Limb (tissue), 2 donors: Measurements from ENCODE around the gene SIDT2.
A peak's percentile ranks its signal among the peaks of the same experiment; 100 is the strongest.

Experiments used
- DNase-seq, 2 donors: peaks; one replicate each; pipeline ENCODE4 v3.0.0-alpha.2; 2016; ENCODE audit errors: extremely low spot score in 2 of 2

The SIDT2 gene

DNA sequence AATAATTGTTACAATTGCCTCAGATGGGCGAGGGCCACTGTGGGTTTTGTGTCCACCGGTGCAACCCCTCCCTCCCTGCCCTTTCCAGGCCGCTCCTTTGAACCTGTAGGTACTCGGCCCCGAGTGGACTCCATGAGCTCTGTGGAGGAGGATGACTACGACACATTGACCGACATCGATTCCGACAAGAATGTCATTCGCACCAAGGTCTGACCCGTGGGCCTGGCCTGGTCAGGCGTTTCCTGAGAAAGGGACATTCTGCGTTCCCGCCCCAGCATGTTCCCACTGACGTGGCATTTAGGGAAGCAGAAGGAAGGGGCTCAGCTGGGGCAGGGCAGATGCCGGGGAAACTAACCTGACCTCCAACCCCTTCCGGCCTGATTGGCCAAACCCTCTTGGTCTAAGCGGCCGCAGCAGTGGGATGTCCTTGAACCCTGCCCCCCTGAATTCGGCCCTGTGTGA, 10.1 kb downstream of the SIDT2 start:
- DNase-seq = no peak

GRCh38 chr11:117189191-117189940, 10.8 kb downstream of the SIDT2 start:
- DNase-seq = no peak

GRCh38 chr11:117189941-117190544, 11.5 kb downstream of the SIDT2 start:
- no peak for DNase-seq

GRCh38 chr11:117191680-117192400, 13.3 kb downstream of the SIDT2 start:
- DNase-seq = no peak

DNA sequence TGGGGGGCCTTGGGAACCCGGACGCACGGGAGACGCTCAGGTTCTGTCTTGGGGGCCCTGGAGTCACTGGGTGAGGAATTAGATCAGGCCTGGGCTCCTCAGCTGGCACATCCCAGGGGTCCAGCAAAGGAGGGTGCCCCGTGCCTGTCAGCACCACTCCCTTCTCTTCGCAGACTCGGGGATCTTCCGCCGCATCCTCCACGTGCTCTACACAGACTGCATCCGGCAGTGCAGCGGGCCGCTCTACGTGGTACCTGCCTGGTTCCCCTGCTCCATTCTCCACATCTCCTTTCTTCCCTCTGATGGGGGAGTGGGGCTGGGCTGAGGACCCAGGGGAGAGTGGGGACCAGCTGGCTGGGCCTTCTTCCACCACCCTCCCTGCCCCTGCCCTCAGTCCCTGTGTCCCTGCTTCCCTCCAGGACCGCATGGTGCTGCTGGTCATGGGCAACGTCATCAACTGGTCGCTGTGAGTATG, 13.9 kb downstream of the SIDT2 start:
- peak in 1 of 2 donors; percentile 21 for DNase-seq

GRCh38 chr11:117193130-117194020, 14.8 kb downstream of the SIDT2 start:
- DNase-seq = no peak

DNA sequence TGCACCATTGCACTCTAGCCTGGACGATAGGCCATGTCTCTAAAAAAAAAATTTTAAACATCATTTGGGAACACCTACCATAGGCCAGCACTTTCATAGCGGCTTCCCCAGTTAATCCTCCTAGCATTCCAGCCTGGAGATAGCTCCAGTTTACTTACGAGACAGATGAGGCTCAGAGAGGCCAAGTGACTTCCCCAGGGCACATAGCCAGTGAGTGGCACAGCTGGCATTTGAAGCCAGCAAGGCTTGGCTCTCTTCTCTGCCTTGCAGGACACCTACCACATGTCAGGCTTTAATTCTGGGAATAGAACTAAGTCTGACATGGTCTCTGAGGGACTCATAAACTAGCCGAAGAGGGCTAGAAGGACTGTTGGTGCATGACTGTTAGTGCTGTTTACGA, 15.7 kb downstream of the SIDT2 start:
- no peak for DNase-seq

DNA sequence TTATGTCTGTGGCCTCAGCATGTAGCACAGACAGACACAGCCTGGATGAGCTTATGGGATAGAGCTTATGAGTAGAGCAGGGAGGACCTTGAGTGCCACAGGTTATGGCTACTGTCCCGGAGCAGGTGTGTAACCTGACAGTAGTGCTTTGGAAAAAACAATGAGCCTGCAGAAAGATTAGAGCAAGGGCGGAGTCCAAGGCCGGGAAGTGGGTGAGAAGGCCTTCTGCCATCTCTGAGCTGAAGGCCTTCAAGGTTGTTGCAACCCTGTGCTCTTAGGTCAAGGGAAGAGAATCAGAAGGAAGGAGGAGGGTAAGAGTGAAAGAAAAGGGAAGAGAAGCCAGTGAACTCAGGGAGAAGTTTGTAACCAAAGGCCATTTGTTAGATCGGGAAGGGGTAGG, 16.7 kb downstream of the SIDT2 start:
- no peak for DNase-seq

GRCh38 chr11:117195761-117196160, 17.2 kb downstream of the SIDT2 start:
- no peak for DNase-seq

DNA sequence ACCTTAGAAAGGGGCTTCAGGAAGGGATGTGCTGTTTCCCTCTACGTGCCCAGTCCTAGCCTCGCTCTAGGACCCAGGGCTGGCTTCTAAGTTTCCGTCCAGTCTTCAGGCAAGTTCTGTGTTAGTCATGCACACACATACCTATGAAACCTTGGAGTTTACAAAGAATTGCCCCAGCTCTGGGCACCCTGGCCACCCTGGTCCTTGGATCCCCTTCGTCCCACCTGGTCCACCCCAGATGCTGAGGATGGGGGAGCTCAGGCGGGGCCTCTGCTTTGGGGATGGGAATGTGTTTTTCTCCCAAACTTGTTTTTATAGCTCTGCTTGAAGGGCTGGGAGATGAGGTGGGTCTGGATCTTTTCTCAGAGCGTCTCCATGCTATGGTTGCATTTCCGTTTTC, 18.5 kb downstream of the SIDT2 start:
- no peak for DNase-seq

GRCh38 chr11:117197516-117198456, 19.2 kb downstream of the SIDT2 start:
- peak in 1 of 2 donors; percentile 66 for DNase-seq

GRCh38 chr11:117198613-117199012, 20.1 kb downstream of the SIDT2 start:
- no peak for DNase-seq

- peak; percentile 65 to 84 for DNase-seq
Observed at GRCh38 chr11:117199053-117199915, 20.7 kb downstream of the SIDT2 start, which contains the start of gene TAGLN. TAGLN (plus strand) TSS chr11:117199370; CDS start chr11:117203014, 3,644 bp downstream.

GRCh38 chr11:117199916-117200812, 21.6 kb downstream of the SIDT2 start:
- no peak for DNase-seq

DNA sequence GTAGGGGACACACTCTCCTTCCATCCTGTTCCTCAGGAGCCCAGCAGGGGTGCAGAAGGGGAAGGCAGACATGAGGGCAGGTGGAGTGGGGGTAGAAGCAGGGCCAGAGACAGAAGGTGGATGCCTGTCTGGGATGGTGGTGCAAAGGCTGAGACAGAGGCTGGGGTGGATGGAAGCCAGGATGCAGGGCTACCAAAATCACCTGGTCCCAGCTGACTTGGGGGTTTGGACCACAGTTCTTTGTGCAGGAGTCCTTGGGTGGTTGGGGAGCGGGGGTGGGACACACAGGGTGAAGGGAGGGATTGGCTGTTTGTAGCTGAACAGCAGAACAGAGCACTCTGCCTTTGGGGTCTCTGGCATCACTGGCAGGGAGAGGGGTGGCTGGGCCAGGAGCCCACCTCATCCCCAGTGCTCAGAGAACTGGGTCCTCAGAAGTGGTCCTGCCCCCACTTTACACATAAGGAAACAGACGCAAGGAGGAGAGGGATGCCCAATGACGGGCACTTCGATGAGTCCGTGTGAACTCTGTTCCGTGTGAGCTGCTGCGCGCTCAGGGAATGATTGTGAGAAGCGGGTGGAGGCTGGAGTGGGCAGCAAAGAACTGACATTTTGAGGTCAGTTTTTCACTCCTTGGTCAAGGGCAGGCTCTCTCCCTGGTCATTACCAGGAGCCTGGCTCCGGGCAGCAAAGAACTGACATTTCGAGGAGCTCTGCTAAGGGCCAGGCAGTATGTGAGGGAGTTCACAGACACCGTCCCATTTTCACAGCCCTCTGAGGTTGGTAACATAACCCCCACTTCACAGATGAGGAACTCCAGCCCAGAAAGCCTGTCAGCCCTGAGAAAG, 22.5 kb downstream of the SIDT2 start:
- no peak for DNase-seq

DNA sequence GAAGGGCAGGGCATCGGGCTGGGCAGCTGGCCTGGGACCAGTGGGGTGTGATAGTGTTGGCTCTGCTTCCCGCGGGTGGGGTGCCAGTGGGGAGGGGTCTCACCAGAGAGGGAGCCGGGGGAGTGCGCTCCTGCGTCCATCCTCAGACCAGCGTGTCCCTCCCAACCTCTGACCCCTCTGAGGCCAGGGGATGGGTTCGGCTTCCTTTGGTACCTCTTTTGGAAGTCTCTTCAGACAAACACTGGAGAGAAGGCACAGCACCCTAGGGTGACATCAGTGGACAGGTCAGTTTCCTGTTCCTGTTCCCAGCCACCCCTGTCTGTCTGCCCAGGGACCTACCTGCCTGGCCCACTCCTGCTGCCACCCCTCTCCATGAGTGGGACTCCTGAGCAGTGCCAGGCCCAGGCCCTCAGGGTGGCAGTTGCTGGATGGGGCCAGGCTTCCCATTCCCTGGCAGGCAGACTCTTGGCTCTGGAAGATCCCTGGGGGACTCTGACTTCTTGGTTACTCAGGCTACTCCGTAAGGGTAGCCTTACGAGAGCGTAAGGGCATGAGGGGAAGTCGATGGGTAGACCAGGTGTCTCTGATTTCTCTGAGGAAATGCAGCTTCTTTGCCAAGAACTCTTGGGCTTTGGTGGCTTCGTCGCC, 23.2 kb downstream of the SIDT2 start:
- no peak for DNase-seq
